GM18870 (cell line): ENCODE measurements around the gene PTTG1.

Experiments
- ATAC-seq: cut with Tn5 transposase; IDR thresholded peaks from one replicate; pipeline ENCODE4 v1.9.1; 2021; ENCODE audit warnings: moderate library complexity; ENCODE audit not compliant: unreplicated experiment

The PTTG1 gene

GRCh38 chr5:160452795-160453194, 31.1 kb downstream of the PTTG1 start:
- ATAC-seq: no peak

GRCh38 chr5:160453751-160454150, 32.1 kb downstream of the PTTG1 start:
- no peak for ATAC-seq

GRCh38 chr5:160455600-160455999, 33.9 kb downstream of the PTTG1 start:
- no peak for ATAC-seq

- ATAC-seq: no peak
Measured at GRCh38 chr5:160456480-160457177, 35.0 kb downstream of the PTTG1 start.

GRCh38 chr5:160457252-160457651, 35.6 kb downstream of the PTTG1 start:
- ATAC-seq: no peak

GRCh38 chr5:160458806-160459800, 37.4 kb downstream of the PTTG1 start:
- peak; percentile 84 for ATAC-seq

GRCh38 chr5:160460377-160461049, 38.9 kb downstream of the PTTG1 start:
- no peak for ATAC-seq

GRCh38 chr5:160461378-160461777, 39.7 kb downstream of the PTTG1 start:
- no peak for ATAC-seq

GRCh38 chr5:160462167-160462566, 40.5 kb downstream of the PTTG1 start:
- ATAC-seq: peak; percentile 32

GRCh38 chr5:160463227-160463626, 41.6 kb downstream of the PTTG1 start:
- ATAC-seq: no peak

- ATAC-seq: no peak
Measured at GRCh38 chr5:160463740-160464465, 42.2 kb downstream of the PTTG1 start.

GRCh38 chr5:160464466-160464797, 42.8 kb downstream of the PTTG1 start:
- ATAC-seq: no peak

GRCh38 chr5:160466116-160466515, 44.5 kb downstream of the PTTG1 start:
- no peak for ATAC-seq

GRCh38 chr5:160466889-160467554, 45.4 kb downstream of the PTTG1 start:
- ATAC-seq: no peak

- ATAC-seq: peak; percentile 90
Measured at GRCh38 chr5:160467555-160468362, 46.1 kb downstream of the PTTG1 start.

- no peak for ATAC-seq
Measured at GRCh38 chr5:160468363-160468975, 46.8 kb downstream of the PTTG1 start.

- no peak for ATAC-seq
Measured at GRCh38 chr5:160469156-160470144, 47.8 kb downstream of the PTTG1 start.
